MCF 10A (cell line): Measurements from ENCODE around the gene DHX30. TPM values are rescaled to one million over a fixed set of nuclear protein-coding genes. Genes with fewer than 3 reads are reported as not detected.

ENCODE experiments used
- BruUV-seq: library from RNA; stranded (reverse); fragments of 400-500 nt; replicated peaks from 2 replicates; lab custom pipeline; 2021; lab: Mats Ljungman, UMichigan
- CTCF ChIA-PET: fragments of 300-600 bp; sonication (Branson Sonifier 250); formaldehyde crosslinking; extraction: SDS; loops from one replicate; lab custom pipeline; 2021; ENCODE audit warnings: antibody characterized with exemption, inconsistent platforms; lab: Yijun Ruan, JAX
- POLR2A ChIA-PET: fragments of 300-600, 350-650 bp; sonication (Branson Sonifier 250); formaldehyde crosslinking; extraction: SDS; loops from one replicate; lab custom pipeline; 2020; ENCODE audit warnings: antibody characterized with exemption, inconsistent platforms; lab: Yijun Ruan, JAX
- DNase-seq: peaks from one replicate; pipeline ENCODE4 v3.0.0-alpha.2; 2018; ENCODE audit not compliant: unreplicated experiment
- H3K27ac Mint-ChIP-seq: one replicate; pipeline ENCODE4 v1.8.0; 2022; ENCODE audit warnings: mild to moderate bottlenecking, low read depth, mixed read lengths; ENCODE audit not compliant: unreplicated experiment
- H3K27me3 Mint-ChIP-seq: one replicate; pipeline ENCODE4 v1.8.0; 2022; ENCODE audit warnings: mixed read lengths; ENCODE audit not compliant: insufficient read depth, unreplicated experiment
- H3K36me3 Mint-ChIP-seq: one replicate; pipeline ENCODE4 v1.8.0; 2022; ENCODE audit warnings: mild to moderate bottlenecking, moderate library complexity, mixed read lengths; ENCODE audit not compliant: insufficient read depth, unreplicated experiment
- H3K4me1 Mint-ChIP-seq: one replicate; pipeline ENCODE4 v1.8.0; 2022; ENCODE audit warnings: mixed read lengths; ENCODE audit not compliant: insufficient read depth, unreplicated experiment
- H3K4me3 Mint-ChIP-seq: one replicate; pipeline ENCODE4 v1.8.0; 2022; ENCODE audit warnings: mild to moderate bottlenecking, moderate library complexity, mixed read lengths; ENCODE audit not compliant: unreplicated experiment
- H3K9me3 Mint-ChIP-seq: one replicate; pipeline ENCODE4 v1.8.0; 2022; ENCODE audit warnings: mixed read lengths; ENCODE audit not compliant: unreplicated experiment
- CTCF ChIP-seq: fragments of 200-600 bp; IDR thresholded peaks from one replicate; pipeline ENCODE4 v1.8.0; 2022; ENCODE audit warnings: antibody characterized with exemption, mild to moderate bottlenecking; ENCODE audit not compliant: unreplicated experiment
- intact Hi-C: fragments of 100-400 bp; cut with micrococcal nuclease; formaldehyde crosslinking; loops from 2 replicates; pipeline ENCODE4 v1.14.1; 2022
- total RNA-seq: library from RNA; stranded (reverse); gene quantifications from 2 replicates; pipeline ENCODE4 v1.2.3, GENCODE V29; 2022

Gene DHX30
- total RNA-seq, 1 experiment from 2014 or later: 86.2 TPM

DNA sequence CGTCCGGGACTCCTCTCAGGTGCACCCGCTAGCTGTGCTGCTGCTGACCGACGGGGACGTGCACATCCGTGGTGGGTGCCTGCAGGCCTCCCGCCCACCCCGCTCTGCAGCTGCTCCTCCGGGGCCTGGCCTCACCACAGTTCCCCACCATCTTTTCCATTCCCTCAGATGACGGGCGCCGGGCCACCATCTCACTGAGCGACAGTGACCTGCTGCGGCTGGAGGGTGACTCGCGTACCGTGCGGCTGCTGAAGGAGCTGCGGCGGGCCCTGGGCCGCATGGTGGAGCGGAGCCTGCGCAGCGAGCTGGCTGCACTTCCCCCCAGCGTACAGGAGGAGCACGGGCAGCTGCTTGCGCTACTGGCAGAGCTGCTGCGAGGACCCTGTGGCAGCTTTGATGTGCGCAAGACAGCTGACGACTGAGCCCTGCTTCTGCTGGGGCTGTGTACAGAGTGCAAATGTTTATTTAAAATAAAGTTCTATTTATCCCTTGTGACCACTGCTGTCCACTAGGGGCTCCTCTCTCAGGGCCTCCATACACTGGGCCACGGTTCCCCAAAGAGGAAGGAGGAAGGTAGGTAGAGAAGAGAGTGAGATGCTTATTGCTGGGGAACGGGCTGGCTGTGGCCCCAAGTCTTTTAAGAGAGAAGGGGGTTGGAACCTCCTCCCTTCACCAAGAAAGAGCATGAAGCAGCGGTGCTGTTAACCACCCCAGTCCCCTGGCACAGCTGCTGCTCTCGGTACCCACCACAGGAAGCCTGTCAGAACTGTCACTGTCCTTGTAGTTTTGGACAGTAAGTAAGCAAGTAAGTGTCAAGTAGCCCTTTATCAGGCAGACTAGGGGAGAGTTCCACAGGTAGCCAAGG is 47.0 kb downstream of the DHX30 start:
- CTCF ChIA-PET: interaction anchor here (0.6 to 2.4 kb wide), 6 partner anchors 10 to 302 kb away, joined by 3 to 16 read pairs (median 4); no protein-coding TSS in a partner anchor
- intact Hi-C loops: loop anchor here (5.0 kb wide), 1 partner anchor 302 kb away; no protein-coding TSS in a partner anchor
- POLR2A ChIA-PET: interaction anchor here (0.8 to 1.2 kb wide), 3 partner anchors 8 to 139 kb away, joined by 3 to 4 read pairs (median 3); no protein-coding TSS in a partner anchor
- H3K9me3 Mint-ChIP-seq: no peaks in the 10 kb centered on the region
- TSS peak; percentile 22 for BruUV-seq
- no peak overlapping the region for H3K4me3 Mint-ChIP-seq
- peak overlapping the region; percentile 25 for H3K27ac Mint-ChIP-seq
- DNase-seq: peak; percentile 35
- peak; percentile 40 for TF ChIP-seq CTCF
- H3K36me3 Mint-ChIP-seq: peaks cover 73% of the 10 kb centered on the region
- no peaks in the 10 kb centered on the region for H3K4me1 Mint-ChIP-seq
- no peaks in the 10 kb centered on the region for H3K27me3 Mint-ChIP-seq

DNA sequence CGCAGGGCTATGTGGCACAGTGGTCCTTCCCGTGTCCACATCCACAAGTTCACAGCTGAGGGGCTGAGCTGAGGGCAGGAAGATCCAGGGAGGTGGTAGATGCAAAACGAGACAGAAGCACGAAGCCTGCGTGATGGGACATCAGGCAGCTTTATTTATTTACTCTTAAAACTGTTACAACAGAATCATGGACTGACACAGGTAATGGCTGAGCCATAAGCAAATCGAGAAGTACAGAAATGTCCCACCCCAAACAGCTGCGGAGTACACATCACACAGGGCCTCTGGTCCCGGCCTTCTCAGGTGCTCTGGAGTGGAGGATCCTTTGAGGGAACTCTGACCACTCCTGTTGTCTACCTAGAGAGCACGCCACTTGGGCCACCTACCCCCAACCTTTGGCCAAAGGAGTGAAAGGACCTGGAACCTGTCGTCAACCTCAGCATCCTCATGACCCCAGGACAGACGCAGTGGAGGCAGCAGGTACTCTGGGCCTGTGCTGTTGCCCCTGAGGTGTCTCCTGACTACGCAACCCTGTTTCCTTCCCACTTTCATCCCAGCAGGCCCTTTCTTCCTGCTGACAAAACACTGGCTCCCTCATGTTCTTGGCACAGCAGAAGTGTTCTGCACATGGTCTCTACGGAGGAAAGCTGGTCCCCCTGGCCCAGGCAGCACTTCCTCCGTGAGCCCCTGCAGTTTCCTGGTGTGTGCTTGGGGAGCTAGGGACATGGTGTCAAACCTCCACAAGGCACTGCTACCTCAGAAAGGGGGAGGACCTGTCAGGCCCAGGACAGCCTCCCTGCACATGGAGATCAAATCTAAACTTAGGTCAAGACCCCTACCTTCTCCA is 47.8 kb downstream of the DHX30 start:
- peak overlapping the region; percentile 25 for H3K27ac Mint-ChIP-seq
- no peak overlapping the region for H3K4me3 Mint-ChIP-seq
- no peaks in the 10 kb centered on the region for H3K9me3 Mint-ChIP-seq
- H3K36me3 Mint-ChIP-seq: peaks cover 73% of the 10 kb centered on the region
- intact Hi-C loops: loop anchor here (5.0 kb wide), 1 partner anchor 302 kb away; no protein-coding TSS in a partner anchor
- POLR2A ChIA-PET: interaction anchor here (0.8 to 0.9 kb wide), 2 partner anchors 9 to 25 kb away, joined by 3 to 4 read pairs; no protein-coding TSS in a partner anchor
- DNase-seq: no peak
- BruUV-seq: no TSS peak
- CTCF ChIA-PET: interaction anchor here (0.6 to 2.4 kb wide), 5 partner anchors 13 to 301 kb away, joined by 3 to 16 read pairs (median 4); no protein-coding TSS in a partner anchor
- H3K4me1 Mint-ChIP-seq: no peaks in the 10 kb centered on the region
- no peak for TF ChIP-seq CTCF
- no peaks in the 10 kb centered on the region for H3K27me3 Mint-ChIP-seq

DNA sequence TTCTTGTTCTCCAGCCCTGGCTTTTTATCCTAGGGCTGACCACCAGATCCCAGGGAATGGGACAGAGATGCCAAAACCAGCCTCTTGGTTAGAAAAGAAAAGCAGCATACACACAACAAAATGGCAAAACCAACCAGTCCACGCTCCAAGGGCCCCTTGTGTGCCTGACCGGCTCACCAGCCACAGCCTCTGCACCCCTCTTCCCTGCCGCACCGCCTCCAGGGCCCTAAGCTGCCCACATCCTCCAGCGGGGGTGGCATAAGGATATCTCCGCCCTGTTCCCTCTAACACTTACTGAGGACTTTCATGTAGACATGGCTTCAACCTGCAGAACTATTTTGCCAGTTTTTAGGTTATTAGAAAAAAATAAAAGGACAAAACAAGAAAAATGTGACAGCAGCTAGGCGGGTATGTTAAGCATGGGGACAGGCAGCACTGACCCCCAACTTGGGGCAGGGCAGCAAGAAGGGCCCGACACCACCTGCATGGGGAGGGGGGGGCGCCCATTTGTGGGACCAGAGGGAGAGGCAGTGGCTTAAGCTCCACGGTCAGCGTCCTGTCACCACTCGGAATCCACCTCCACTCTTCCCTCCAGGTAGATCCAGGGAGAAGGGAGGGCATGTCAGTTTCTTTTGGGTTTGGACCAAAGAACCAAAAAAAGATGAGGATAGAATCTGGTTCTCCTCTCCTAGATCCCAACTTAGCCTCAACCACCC is 49.1 kb downstream of the DHX30 start:
- CTCF ChIA-PET: interaction anchor here (0.6 kb wide), 1 partner anchor 14 kb away, joined by 3 read pairs; no protein-coding TSS in a partner anchor
- no peak overlapping the region for H3K4me3 Mint-ChIP-seq
- H3K36me3 Mint-ChIP-seq: peaks cover 74% of the 10 kb centered on the region
- POLR2A ChIA-PET: interaction anchor here (0.9 kb wide), 1 partner anchor 393 kb away, joined by 3 read pairs; no protein-coding TSS in a partner anchor
- peak overlapping the region; percentile 51 for H3K27ac Mint-ChIP-seq
- intact Hi-C loops: loop anchor here (5.0 kb wide), 1 partner anchor 300 kb away; no protein-coding TSS in a partner anchor
- BruUV-seq: TSS peak; percentile 69
- H3K9me3 Mint-ChIP-seq: no peaks in the 10 kb centered on the region
- DNase-seq: no peak
- no peaks in the 10 kb centered on the region for H3K4me1 Mint-ChIP-seq
- no peaks in the 10 kb centered on the region for H3K27me3 Mint-ChIP-seq
- no peak for TF ChIP-seq CTCF
